ENCODE results near the gene NABP1. TPM values are rescaled to one million over a fixed set of nuclear protein-coding genes. Genes with fewer than 3 reads are reported as not detected.

Gene NABP1, protein sequence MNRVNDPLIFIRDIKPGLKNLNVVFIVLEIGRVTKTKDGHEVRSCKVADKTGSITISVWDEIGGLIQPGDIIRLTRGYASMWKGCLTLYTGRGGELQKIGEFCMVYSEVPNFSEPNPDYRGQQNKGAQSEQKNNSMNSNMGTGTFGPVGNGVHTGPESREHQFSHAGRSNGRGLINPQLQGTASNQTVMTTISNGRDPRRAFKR
- 10 to 100 TPM; 65.1 to 65.4 TPM for total RNA-seq

- DNase-seq: peak; percentile 99
- no peaks in the 10 kb centered on the region for H3K9me3 Mint-ChIP-seq
- peak within 1 kb of the TSS; percentile 96 for H3K4me3 Mint-ChIP-seq
- peak within 1 kb of the TSS; percentile 99 for H3K27ac Mint-ChIP-seq
- H3K4me1 Mint-ChIP-seq (ENCODE audit: low read depth): peaks cover 46% of the 10 kb centered on the region
- H3K36me3 Mint-ChIP-seq: peaks cover 37% of the 10 kb centered on the region
- H3K27me3 Mint-ChIP-seq: peaks cover 2% of the 10 kb centered on the region
- CTCF ChIA-PET: interaction anchor here (1.0 to 2.7 kb wide), 6 partner anchors 14 to 105 kb away, joined by 3 to 13 read pairs (median 4); no protein-coding TSS in a partner anchor
- intact Hi-C loops (cut with micrococcal nuclease): loop anchor here (1.0 to 5.0 kb wide), 12 partner anchors 41 to 1896 kb away; partner anchors contain the start of genes MFSD6, ORMDL1 and PMS1
- POLR2A ChIA-PET: interaction anchor here (0.6 to 4.2 kb wide), 28 partner anchors 8 to 797 kb away, joined by 3 to 62 read pairs (median 4); partner anchors contain the start of gene GLS
These were observed at the start of gene NABP1 for GRCh38 chr2:191677646-191678436. TSS of gene NABP1 (plus strand) at chr2:191678136. CDS start at chr2:191678615, 479 bp downstream.

DNA sequence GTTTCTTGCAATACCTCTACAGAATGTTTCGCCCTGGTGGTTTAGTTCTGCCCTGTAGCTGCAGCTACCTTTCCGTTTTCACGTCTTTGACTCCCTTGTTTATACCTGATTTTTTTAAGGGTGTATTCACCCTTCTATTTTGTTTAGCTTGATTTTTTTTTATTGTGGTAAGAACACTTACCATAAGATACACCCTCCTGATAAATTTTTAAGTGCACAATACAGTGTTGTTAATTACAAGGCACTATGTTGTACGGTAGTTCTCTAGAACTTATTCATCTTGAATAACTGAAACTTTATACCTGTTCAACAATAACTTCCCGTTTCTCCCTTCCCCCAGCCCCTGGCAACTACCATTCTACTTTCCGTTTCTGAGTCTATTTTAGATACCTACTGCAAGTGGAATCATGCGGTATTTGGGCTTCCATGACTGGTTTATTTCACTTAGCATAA, 48.9 kb upstream of the NABP1 start:
- H3K4me3 Mint-ChIP-seq: peak overlapping the region; percentile 1
- no peaks in the 10 kb centered on the region for H3K36me3 Mint-ChIP-seq
- CTCF ChIA-PET: no interaction called here
- POLR2A ChIA-PET: no interaction called here
- no peaks in the 10 kb centered on the region for H3K9me3 Mint-ChIP-seq
- peak; percentile 42 for DNase-seq
- H3K27me3 Mint-ChIP-seq: no peaks in the 10 kb centered on the region
- intact Hi-C loops (cut with micrococcal nuclease): no loop called here
- peaks cover 57% of the 10 kb centered on the region for H3K4me1 Mint-ChIP-seq (ENCODE audit: low read depth)
- H3K27ac Mint-ChIP-seq: peak overlapping the region; percentile 53

DNA sequence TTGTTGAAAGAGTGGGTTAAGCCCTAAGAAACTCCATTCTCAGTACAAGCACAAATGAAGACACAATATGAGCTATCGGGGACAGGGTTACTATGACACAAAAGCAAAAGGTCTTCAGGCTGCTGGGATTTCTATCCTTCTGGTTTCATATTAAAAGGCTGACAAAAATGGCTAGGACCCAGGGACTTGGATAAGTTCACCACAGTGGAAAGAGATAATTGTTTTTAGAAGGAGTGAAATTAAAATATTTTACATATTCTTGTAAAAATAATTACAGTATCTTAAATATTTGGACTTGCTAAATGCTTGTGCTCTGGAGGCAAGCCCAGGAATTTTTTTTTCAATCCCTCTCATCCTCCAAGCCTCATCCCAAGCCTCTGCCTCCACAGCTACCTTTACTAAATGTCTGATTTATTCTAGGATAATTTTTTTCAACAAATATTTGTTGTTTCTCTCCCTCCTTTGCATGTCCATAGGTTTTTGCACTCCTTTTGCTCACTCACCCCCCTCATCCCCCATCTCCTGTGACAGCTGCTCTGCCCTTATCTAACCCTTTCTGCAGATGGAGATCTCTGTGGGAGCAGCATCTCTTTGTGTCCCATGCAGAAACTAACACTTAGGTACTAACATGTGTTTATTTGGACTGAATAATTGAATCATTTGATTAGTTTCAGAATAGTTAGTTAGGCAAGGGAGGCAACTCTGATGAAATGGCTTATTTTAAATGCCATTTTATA, 47.8 kb upstream of the NABP1 start:
- Mint-ChIP-seq H3K36me3 (no peaks in the 10 kb centered on the region), H3K9me3 (no peaks in the 10 kb centered on the region), H3K27me3 (no peaks in the 10 kb centered on the region), H3K27ac (peak overlapping the region; percentile 44), H3K4me3 (no peak overlapping the region), H3K4me1 (ENCODE audit: low read depth) (peaks cover 47% of the 10 kb centered on the region)
- intact Hi-C loops (cut with micrococcal nuclease): no loop called here
- ChIA-PET CTCF (no interaction called here), POLR2A (interaction anchor here (0.7 kb wide), 1 partner anchor 48 kb away, joined by 3 read pairs; the partner anchor contains the start of gene NABP1)
- no peak for DNase-seq

DNA sequence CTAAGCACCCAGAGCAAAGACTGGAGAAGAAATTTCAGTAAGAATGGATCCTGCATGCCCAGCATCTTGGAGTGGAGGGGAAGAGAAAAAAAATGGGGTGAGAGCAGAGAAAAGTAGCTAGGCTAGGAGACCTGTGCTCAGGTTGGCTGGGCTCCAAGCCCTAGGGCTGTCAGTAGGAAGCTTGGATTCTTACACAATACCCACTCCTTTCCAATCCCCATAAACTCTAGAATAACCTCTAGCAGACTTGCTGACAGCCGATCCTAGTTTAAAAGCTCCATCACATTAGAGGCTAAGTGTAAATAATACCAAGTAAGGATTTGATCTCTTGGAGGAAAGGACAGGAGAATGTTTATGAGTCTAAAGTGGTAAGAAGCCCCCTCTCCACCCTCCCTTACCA, 46.2 kb upstream of the NABP1 start:
- H3K9me3 Mint-ChIP-seq: no peaks in the 10 kb centered on the region
- DNase-seq: no peak
- H3K27ac Mint-ChIP-seq: no peak overlapping the region
- peaks cover 48% of the 10 kb centered on the region for H3K4me1 Mint-ChIP-seq (ENCODE audit: low read depth)
- POLR2A ChIA-PET: interaction anchor here (1.0 kb wide), 1 partner anchor 46 kb away, joined by 3 read pairs; the partner anchor contains the start of gene NABP1
- intact Hi-C loops (cut with micrococcal nuclease): no loop called here
- H3K36me3 Mint-ChIP-seq: no peaks in the 10 kb centered on the region
- H3K4me3 Mint-ChIP-seq: no peak overlapping the region
- H3K27me3 Mint-ChIP-seq: no peaks in the 10 kb centered on the region
- CTCF ChIA-PET: no interaction called here

- Mint-ChIP-seq H3K27ac (no peak overlapping the region), H3K4me1 (ENCODE audit: low read depth) (peaks cover 51% of the 10 kb centered on the region)
- CTCF ChIA-PET: no interaction called here
These were observed 45.5 kb upstream of the NABP1 start for GRCh38 chr2:191632426-191632825.

GRCh38 chr2:191634791-191635190, 43.1 kb upstream of the NABP1 start:
- no peak for DNase-seq
- Mint-ChIP-seq H3K36me3 (no peaks in the 10 kb centered on the region), H3K9me3 (no peaks in the 10 kb centered on the region), H3K4me1 (ENCODE audit: low read depth) (peaks cover 54% of the 10 kb centered on the region), H3K4me3 (no peak overlapping the region), H3K27me3 (no peaks in the 10 kb centered on the region), H3K27ac (no peak overlapping the region)
- POLR2A ChIA-PET: no interaction called here
- intact Hi-C loops (cut with micrococcal nuclease): loop anchor here (5.0 kb wide), 3 partner anchors 108 to 752 kb away; partner anchors contain the start of gene GLS
- CTCF ChIA-PET: interaction anchor here (1.0 kb wide), 1 partner anchor 46 kb away, joined by 3 read pairs; no protein-coding TSS in a partner anchor

More at GRCh38 chr2:191632426-191632825, 45.5 kb upstream of the NABP1 start:
- H3K36me3 Mint-ChIP-seq: no peaks in the 10 kb centered on the region
- no peak overlapping the region for H3K4me3 Mint-ChIP-seq
- no peaks in the 10 kb centered on the region for H3K9me3 Mint-ChIP-seq
- DNase-seq: no peak
- intact Hi-C loops (cut with micrococcal nuclease): no loop called here
- POLR2A ChIA-PET: interaction anchor here (1.0 kb wide), 1 partner anchor 45 kb away, joined by 3 read pairs; the partner anchor contains the start of gene NABP1
- no peaks in the 10 kb centered on the region for H3K27me3 Mint-ChIP-seq

DNA sequence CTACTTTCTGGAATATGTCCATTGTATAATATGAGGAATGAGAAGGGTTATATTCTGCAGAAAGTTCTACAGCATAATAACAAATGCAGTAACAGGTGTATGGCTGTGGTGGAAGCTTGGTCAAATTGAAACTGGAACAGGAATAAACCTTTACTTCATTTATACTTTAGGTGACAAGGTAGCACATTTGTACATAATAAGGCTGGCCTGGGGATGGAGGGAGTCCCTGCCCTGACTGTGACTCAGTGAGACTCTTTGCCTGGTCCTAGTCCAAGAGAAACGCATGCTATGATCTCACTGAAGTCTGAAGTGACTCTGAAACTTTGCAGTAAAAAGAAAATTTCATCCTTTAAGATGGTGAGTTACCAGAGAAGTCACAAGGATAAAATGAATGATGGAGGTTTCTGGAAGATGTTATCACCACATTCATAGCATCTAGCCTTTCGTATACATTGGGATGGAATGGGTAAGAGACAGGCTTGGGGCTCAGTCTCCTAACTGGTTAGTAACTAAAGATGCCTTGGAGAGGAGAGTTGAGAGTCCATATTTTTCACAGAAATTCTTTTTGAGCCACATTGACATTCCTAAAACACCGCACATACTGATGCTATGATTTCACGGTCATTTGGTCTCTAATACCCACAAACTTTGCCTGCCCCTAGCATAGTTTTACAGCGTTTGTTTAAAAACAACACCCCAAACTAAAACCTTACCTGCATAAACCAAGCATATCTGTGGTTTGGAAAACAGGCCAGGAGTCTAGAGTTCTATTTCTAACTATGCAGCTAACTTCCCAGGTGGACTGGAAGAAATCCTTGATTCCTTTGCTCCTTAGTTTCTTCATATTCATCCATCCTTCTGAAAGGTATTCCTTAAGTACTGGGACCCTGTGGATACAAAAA, 42.4 kb upstream of the NABP1 start:
- DNase-seq: peak; percentile 57
- Mint-ChIP-seq H3K4me3 (no peak overlapping the region), H3K27ac (peak overlapping the region; percentile 42), H3K27me3 (no peaks in the 10 kb centered on the region), H3K9me3 (no peaks in the 10 kb centered on the region), H3K4me1 (ENCODE audit: low read depth) (peaks cover 52% of the 10 kb centered on the region), H3K36me3 (no peaks in the 10 kb centered on the region)
- POLR2A ChIA-PET: interaction anchor here (0.5 to 3.4 kb wide), 2 partner anchors 41 to 1607 kb away, joined by 3 to 62 read pairs; partner anchors contain the start of gene NABP1
- CTCF ChIA-PET: interaction anchor here (0.6 kb wide), 1 partner anchor 97 kb away, joined by 4 read pairs; no protein-coding TSS in a partner anchor
- intact Hi-C loops (cut with micrococcal nuclease): loop anchor here (5.0 kb wide), 3 partner anchors 107 to 753 kb away; partner anchors contain the start of gene GLS

DNA sequence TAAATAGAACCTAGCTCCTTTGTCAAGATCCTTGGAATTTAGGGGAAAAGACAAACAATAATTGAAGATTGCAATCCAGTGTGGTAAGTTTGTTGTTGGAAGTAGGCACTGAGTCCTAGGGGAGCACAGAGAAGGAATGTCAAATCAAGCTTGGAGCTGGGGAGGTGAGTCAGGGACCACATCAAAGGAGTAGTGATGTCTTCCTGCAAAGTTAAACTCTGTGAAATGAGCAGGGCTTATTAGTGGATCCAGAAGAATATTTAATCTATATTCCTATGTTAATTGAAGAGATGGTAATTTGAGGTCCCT, 41.7 kb upstream of the NABP1 start:
- no peak overlapping the region for H3K27ac Mint-ChIP-seq
- ChIA-PET POLR2A (interaction anchor here (0.5 to 3.4 kb wide), 3 partner anchors 12 to 1608 kb away, joined by 3 to 62 read pairs (median 13); partner anchors contain the start of gene NABP1), CTCF (interaction anchor here (0.6 to 3.0 kb wide), 2 partner anchors 45 to 97 kb away, joined by 4 to 11 read pairs; no protein-coding TSS in a partner anchor)
- no peak overlapping the region for H3K4me3 Mint-ChIP-seq
- DNase-seq: no peak
- intact Hi-C loops (cut with micrococcal nuclease): loop anchor here (5.0 kb wide), 3 partner anchors 106 to 754 kb away; partner anchors contain the start of gene GLS
- no peaks in the 10 kb centered on the region for H3K36me3 Mint-ChIP-seq
- no peaks in the 10 kb centered on the region for H3K9me3 Mint-ChIP-seq
- H3K27me3 Mint-ChIP-seq: no peaks in the 10 kb centered on the region
- H3K4me1 Mint-ChIP-seq (ENCODE audit: low read depth): peaks cover 54% of the 10 kb centered on the region

DNA sequence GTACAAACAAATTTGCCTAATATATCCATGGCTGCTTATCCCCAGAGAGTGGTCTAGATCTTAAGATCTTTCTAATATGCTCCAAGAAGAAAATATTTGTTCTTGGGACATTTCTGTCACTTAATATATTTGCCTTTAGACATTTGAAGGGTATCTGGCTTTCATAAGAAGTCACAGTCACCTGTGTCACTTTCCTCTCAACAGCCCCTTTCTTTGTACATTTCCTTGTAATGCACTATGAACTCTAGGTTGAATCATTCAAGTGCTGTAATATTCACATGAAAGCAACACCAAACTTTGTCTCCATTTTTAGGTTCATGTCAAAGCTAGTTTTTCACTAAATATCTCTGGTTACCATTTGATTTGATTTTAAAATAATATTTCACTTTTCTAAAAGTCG, 41.4 kb upstream of the NABP1 start:
- Mint-ChIP-seq H3K27ac (no peak overlapping the region), H3K36me3 (no peaks in the 10 kb centered on the region)

GRCh38 chr2:191637182-191638078, 40.5 kb upstream of the NABP1 start:
- H3K9me3 Mint-ChIP-seq: no peaks in the 10 kb centered on the region
- H3K27me3 Mint-ChIP-seq: no peaks in the 10 kb centered on the region
- peak overlapping the region; percentile 49 for H3K4me3 Mint-ChIP-seq
- DNase-seq: no peak
- CTCF ChIA-PET: interaction anchor here (0.7 to 3.0 kb wide), 14 partner anchors 12 to 585 kb away, joined by 3 to 13 read pairs (median 4); partner anchors contain the start of gene NABP1
- peak overlapping the region; percentile 89 for H3K27ac Mint-ChIP-seq
- intact Hi-C loops (cut with micrococcal nuclease): loop anchor here (1.0 to 5.0 kb wide), 9 partner anchors 14 to 755 kb away; partner anchors contain the start of gene GLS
- POLR2A ChIA-PET: interaction anchor here (0.9 to 3.4 kb wide), 12 partner anchors 13 to 111 kb away, joined by 3 to 62 read pairs (median 6); partner anchors contain the start of gene NABP1
- peaks cover 58% of the 10 kb centered on the region for H3K4me1 Mint-ChIP-seq (ENCODE audit: low read depth)
- H3K36me3 Mint-ChIP-seq: no peaks in the 10 kb centered on the region

More for the DNA sequence above, 41.4 kb upstream of the NABP1 start:
- ChIA-PET CTCF (interaction anchor here (0.7 to 3.0 kb wide), 5 partner anchors 17 to 65 kb away, joined by 3 to 13 read pairs (median 8); partner anchors contain the start of gene NABP1), POLR2A (interaction anchor here (0.5 to 3.4 kb wide), 6 partner anchors 12 to 1608 kb away, joined by 3 to 62 read pairs (median 7); partner anchors contain the start of gene NABP1)
- intact Hi-C loops (cut with micrococcal nuclease): loop anchor here (5.0 kb wide), 3 partner anchors 106 to 754 kb away; partner anchors contain the start of gene GLS
- Mint-ChIP-seq H3K9me3 (no peaks in the 10 kb centered on the region), H3K27me3 (no peaks in the 10 kb centered on the region), H3K4me3 (no peak overlapping the region), H3K4me1 (ENCODE audit: low read depth) (peaks cover 52% of the 10 kb centered on the region)
- no peak for DNase-seq

Data from activated CD4-positive, alpha-beta memory T cell treated with anti-CD3 and anti-CD28 coated beads for 36 hours (primary cell).